Kidney epithelial cell (primary cell): Measurements from ENCODE around the gene CDH15. TPM values are rescaled to one million over a fixed set of nuclear protein-coding genes. Genes with fewer than 3 reads are reported as not detected.
"Not testable (repeated sequence)": the region's sequence is repeated elsewhere in the genome, so short reads cannot be mapped to it uniquely, and the experiment has no call there.

ENCODE experiments used
- DNase-seq: peaks from one replicate; pipeline ENCODE4 v3.0.0-alpha.2; 2010; ENCODE audit warnings: low read depth
- H3K27me3 ChIP-seq: 2 replicates; pipeline ENCODE4 v1.6.0; 2011; ENCODE audit warnings: low read length; ENCODE audit not compliant: control insufficient read depth, insufficient read depth
- H3K36me3 ChIP-seq: 2 replicates; pipeline ENCODE4 v1.5.1; 2011; ENCODE audit warnings: low read length; ENCODE audit not compliant: control insufficient read depth, insufficient read depth
- H3K4me3 ChIP-seq: 2 replicates; pipeline ENCODE4 v1.5.1; 2011; ENCODE audit warnings: low read depth, mild to moderate bottlenecking, control low read depth, low read length
- total RNA-seq: library from RNA; depleted of rRNA; stranded (reverse); fragments of >200 nt; gene quantifications from 2 replicates; pipeline ENCODE4 v1.2.3, GENCODE V29; 2015
- TF ChIP-seq, protein P1 (sequence below): IDR thresholded peaks from 2 replicates; pipeline ENCODE4 v1.5.1; 2011; ENCODE audit warnings: mild to moderate bottlenecking, moderate library complexity, low read length, control low read depth, inconsistent platforms; ENCODE audit not compliant: insufficient read depth, poor library complexity, severe bottlenecking

Gene CDH15
- total RNA-seq, 1 donor from 2014 or later: 0.50 TPM

DNA sequence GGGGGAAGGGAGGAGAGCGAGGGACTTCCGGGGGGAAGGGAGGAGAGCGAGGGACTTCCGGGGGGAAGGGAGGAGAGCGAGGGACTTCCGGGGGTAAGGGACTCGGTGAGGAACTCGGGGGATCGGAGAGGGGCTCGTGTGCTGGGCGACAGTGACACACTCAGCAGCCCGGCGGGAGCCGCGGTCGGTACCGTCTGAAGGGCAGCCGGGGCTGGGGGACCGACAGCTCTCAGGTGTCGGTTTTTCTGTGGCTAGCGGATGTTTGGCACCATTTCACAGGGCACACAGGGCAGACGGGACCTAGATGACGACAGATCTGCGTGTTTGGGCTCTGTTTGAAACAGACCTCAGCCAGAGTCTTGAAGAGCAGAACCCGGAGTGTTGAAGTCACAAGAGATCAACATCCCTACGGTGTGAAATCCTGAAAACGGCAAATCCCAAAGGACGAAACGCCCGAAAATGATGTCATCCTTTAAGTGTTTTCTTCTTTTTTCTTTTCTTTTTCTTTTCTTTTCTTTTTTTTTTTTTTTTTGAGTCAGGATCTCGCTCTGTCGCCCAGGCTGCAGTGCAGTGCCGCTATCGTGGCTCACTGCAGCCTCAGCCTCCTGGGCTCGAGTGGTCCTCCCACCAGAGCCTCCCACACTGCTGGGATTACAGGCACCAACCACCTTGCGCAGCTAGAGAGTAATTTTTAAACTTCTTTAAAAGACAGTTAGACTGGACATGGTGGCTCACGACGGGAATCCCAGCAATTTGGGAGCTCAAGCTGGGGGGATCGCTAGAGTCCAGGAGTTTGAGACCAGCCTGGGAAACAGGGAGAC, 69.8 kb downstream of the CDH15 start:
- no peak for DNase-seq
- TF ChIP-seq, protein P1, sequence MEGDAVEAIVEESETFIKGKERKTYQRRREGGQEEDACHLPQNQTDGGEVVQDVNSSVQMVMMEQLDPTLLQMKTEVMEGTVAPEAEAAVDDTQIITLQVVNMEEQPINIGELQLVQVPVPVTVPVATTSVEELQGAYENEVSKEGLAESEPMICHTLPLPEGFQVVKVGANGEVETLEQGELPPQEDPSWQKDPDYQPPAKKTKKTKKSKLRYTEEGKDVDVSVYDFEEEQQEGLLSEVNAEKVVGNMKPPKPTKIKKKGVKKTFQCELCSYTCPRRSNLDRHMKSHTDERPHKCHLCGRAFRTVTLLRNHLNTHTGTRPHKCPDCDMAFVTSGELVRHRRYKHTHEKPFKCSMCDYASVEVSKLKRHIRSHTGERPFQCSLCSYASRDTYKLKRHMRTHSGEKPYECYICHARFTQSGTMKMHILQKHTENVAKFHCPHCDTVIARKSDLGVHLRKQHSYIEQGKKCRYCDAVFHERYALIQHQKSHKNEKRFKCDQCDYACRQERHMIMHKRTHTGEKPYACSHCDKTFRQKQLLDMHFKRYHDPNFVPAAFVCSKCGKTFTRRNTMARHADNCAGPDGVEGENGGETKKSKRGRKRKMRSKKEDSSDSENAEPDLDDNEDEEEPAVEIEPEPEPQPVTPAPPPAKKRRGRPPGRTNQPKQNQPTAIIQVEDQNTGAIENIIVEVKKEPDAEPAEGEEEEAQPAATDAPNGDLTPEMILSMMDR: no peak
- H3K4me3 ChIP-seq: peak overlapping the region; percentile 83
- H3K36me3 ChIP-seq: no peaks in the 10 kb centered on the region
- H3K27me3 ChIP-seq: no peaks in the 10 kb centered on the region

DNA sequence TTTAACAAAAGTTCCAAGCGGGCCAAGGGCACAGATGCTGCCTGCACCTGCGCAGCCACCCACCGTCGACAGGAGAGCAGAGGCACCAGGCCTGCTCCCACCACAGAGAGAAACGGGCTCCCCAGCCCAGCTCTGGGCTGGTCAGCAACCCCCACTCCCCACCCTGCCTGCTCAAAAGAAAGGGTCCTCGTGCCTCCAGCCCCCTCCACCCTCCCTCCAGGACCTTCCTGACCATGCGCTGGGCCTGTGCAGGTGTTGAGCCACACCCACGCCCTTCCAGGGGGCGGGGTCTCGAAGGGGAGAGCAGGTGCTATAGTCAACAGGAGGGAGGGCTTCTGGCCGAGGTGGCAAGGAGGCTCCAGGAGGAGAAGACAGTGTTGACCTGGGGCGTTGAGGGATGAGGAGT, 71.2 kb downstream of the CDH15 start:
- no peak for DNase-seq
- H3K4me3 ChIP-seq: no peak overlapping the region
- H3K27me3 ChIP-seq: no peaks in the 10 kb centered on the region
- H3K36me3 ChIP-seq: no peaks in the 10 kb centered on the region
- TF ChIP-seq, protein P1: no peak

GRCh38 chr16:89243664-89244063, 72.1 kb downstream of the CDH15 start:
- no peak overlapping the region for H3K4me3 ChIP-seq
- no peak for DNase-seq
- TF ChIP-seq, protein P1: no peak
- no peaks in the 10 kb centered on the region for H3K36me3 ChIP-seq
- no peaks in the 10 kb centered on the region for H3K27me3 ChIP-seq

DNA sequence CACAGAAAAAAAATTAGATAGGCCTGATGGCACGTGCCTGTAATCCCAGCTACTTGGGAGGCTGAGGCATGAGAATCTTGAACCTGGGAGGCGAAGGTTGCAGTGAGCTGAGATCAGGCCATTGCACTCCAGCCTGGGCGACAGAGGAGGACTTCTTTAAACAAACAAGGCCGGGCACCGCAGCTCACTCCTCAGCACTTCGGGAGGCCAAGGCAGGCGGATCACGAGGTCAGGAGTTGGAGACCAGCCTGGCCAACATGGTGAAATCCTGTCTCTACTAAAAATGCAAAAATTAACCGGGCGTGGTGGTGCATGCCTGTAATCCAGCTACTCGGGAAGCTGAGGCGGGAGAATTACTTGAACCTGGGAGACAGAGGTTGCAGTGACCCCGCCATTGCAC, 72.7 kb downstream of the CDH15 start:
- H3K4me3 ChIP-seq, DNase-seq, H3K27me3 ChIP-seq, H3K36me3 ChIP-seq: not testable (repeated sequence)

- Histone ChIP-seq H3K27me3 (no peaks in the 10 kb centered on the region), H3K4me3 (no peak overlapping the region), H3K36me3 (no peaks in the 10 kb centered on the region)
- DNase-seq: no peak
- TF ChIP-seq, protein P1: no peak
Measured at GRCh38 chr16:89244754-89245153, 73.2 kb downstream of the CDH15 start.

Other genes with a start within 250 kb of the CDH15 start
- 0.14 and 0.63 TPM in 2 replicates for gene CBFA2T3, start 194.5 kb upstream of the CDH15 start, total RNA-seq
- 36.9 and 41.3 TPM in 2 replicates for gene ACSF3, start 77.9 kb upstream of the CDH15 start, total RNA-seq
- gene SLC22A31, start 28.8 kb downstream of the CDH15 start, total RNA-seq: 6.1 and 6.8 TPM in 2 replicates
- gene ZNF778, start 46.0 kb downstream of the CDH15 start, total RNA-seq: 7.3 and 17.7 TPM in 2 replicates